NK-92 (cell line): ENCODE data around the gene ZNF81.
"Not testable (repeated sequence)": the region's sequence is repeated elsewhere in the genome, so short reads cannot be mapped to it uniquely, and the experiment has no call there.

Experiments used
- DNase-seq: peaks from one replicate; lab custom pipeline; 2025; ENCODE audit not compliant: unreplicated experiment; lab: John Stamatoyannopoulos, UW

Gene ZNF81

GRCh38 chrX:47843363-47843762, 6.7 kb downstream of the ZNF81 start:
- DNase-seq = no peak

GRCh38 chrX:47844117-47844516, 7.4 kb downstream of the ZNF81 start:
- no peak for DNase-seq

GRCh38 chrX:47846040-47846439, 9.3 kb downstream of the ZNF81 start:
- no peak for DNase-seq

- DNase-seq = no peak
Measured at GRCh38 chrX:47849778-47850177, 13.1 kb downstream of the ZNF81 start.

GRCh38 chrX:47850389-47850788, 13.7 kb downstream of the ZNF81 start:
- not testable (repeated sequence) for DNase-seq

GRCh38 chrX:47850901-47851300, 14.2 kb downstream of the ZNF81 start:
- DNase-seq = no peak

- no peak for DNase-seq
Measured at GRCh38 chrX:47854474-47854873, 17.8 kb downstream of the ZNF81 start.

GRCh38 chrX:47859686-47860085, 23.0 kb downstream of the ZNF81 start:
- DNase-seq = no peak

GRCh38 chrX:47862680-47863079, 26.0 kb downstream of the ZNF81 start:
- DNase-seq = no peak

- DNase-seq = no peak
Measured at GRCh38 chrX:47863187-47863586, 26.5 kb downstream of the ZNF81 start.

GRCh38 chrX:47864300-47864699, 27.6 kb downstream of the ZNF81 start:
- no peak for DNase-seq

- DNase-seq = no peak
Measured at GRCh38 chrX:47864785-47865184, 28.1 kb downstream of the ZNF81 start.

GRCh38 chrX:47873123-47873522, 36.4 kb downstream of the ZNF81 start:
- no peak for DNase-seq

GRCh38 chrX:47877327-47877726, 40.6 kb downstream of the ZNF81 start:
- no peak for DNase-seq

- no peak for DNase-seq
Measured at GRCh38 chrX:47878198-47878597, 41.5 kb downstream of the ZNF81 start.

GRCh38 chrX:47879463-47879862, 42.8 kb downstream of the ZNF81 start:
- no peak for DNase-seq

GRCh38 chrX:47880927-47881326, 44.2 kb downstream of the ZNF81 start:
- DNase-seq = no peak

- DNase-seq = no peak
Measured at GRCh38 chrX:47885501-47885900, 48.8 kb downstream of the ZNF81 start.

GRCh38 chrX:47898024-47898423, 61.3 kb downstream of the ZNF81 start:
- DNase-seq = no peak

- DNase-seq = no peak
Measured at GRCh38 chrX:47900833-47901232, 64.1 kb downstream of the ZNF81 start.

- DNase-seq = no peak
Measured at GRCh38 chrX:47902161-47902560, 65.5 kb downstream of the ZNF81 start.

GRCh38 chrX:47915886-47916493, 79.3 kb downstream of the ZNF81 start:
- no peak for DNase-seq

GRCh38 chrX:47918274-47918673, 81.6 kb downstream of the ZNF81 start:
- no peak for DNase-seq

GRCh38 chrX:47927212-47927611, 90.5 kb downstream of the ZNF81 start:
- no peak for DNase-seq
